ENCODE measurements around the gene MRFAP1.
A peak's percentile ranks its signal among the peaks of the same experiment; 100 is the strongest.
"Not testable (repeated sequence)": the region's sequence is repeated elsewhere in the genome, so short reads cannot be mapped to it uniquely, and the experiment has no call there.

MRFAP1 gene

DNA sequence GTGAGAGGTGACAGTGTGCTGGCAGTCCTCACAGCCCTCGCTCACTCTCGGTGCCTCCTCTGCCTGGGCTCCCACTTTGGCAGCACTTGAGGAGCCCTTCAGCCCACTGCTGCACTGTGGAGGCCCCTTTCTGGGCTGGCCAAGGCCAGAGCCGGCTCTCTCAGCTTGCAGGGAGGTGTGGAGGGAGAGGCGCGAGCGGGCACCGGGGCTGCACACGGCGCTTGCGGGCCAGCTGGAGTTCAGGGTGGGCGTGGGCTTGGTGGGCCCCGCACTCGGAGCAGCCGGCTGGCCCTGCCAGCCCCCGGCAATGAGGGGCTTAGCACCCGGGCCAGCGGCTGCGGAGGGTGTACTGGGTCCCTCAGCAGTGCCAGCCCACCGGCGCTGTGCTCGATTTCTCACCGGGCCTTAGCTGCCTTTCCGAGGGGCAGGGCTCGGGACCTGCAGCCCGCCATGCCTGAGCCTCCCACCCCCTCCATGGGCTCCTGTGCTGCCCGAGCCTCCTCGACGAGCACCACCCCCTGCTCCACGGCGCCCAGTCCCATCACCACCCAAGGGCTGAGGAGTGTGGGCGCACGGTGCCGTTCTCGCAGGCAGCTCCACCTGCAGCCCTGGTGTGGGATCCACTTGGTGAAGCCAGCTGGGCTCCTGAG is 32.2 kb downstream of the MRFAP1 start:
- DNase-seq: not testable (repeated sequence)

DNA sequence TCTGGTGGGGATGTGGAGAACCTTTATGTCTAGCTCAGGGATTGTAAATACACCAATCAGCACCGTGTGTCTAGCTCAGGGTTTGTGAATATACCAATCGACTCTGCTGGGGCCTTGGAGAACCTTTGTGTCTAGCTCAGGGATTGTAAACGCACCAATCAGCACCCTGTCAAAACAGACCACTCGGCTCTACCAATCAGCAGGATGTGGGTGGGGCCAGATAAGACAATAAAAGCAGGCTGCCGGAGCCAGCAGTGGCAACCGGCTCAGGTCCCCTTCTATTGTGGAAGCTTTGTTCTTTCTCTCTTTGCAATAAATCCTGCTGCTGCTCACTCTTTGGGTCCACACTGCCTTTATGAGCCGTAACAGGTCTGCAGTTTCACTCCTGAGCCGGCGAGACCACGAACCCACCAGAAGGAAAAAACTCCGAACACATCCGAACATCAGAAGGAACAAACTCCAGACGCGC is 32.7 kb downstream of the MRFAP1 start:
- DNase-seq: not testable (repeated sequence)

GRCh38 chr4:6673660-6674499 is 33.4 kb downstream of the MRFAP1 start:
- DNase-seq: peak; percentile 30

- peak; percentile 38 for DNase-seq
Measured at GRCh38 chr4:6674500-6675149, 34.1 kb downstream of the MRFAP1 start.

- no peak for DNase-seq
Measured at GRCh38 chr4:6676722-6677558, 36.5 kb downstream of the MRFAP1 start.

DNA sequence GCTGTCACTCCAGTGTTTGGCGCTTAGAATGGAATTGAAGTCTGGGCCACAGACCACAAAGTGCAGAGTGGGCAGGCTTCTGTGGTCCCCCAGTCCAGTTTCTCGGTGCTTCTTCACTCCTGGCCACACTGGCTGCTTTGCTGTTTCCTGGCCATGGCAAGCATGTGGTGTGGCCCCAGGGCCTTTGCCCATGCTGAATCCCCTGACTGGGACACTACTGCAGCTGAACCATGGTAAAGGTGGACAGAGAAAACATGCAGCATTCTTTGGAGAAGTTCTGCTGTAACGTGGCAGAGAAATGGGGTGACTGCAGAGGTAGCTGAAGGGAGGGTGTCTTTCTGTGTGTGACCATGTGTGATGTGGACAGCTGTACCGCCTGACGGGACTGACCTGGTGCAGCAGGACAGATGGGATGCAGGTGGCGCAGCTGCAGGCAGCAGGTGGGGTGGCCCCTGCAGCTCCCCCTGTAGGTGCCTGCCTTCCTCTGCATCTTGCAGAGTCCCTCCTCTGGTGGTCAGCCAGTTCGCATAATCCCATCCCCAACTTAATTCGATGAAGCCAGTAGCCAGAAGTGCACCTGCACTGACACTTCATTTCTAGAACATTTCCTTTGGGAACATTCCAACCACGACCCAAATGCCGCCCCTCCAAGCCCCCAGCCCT is 40.0 kb downstream of the MRFAP1 start:
- no peak for DNase-seq

DNA sequence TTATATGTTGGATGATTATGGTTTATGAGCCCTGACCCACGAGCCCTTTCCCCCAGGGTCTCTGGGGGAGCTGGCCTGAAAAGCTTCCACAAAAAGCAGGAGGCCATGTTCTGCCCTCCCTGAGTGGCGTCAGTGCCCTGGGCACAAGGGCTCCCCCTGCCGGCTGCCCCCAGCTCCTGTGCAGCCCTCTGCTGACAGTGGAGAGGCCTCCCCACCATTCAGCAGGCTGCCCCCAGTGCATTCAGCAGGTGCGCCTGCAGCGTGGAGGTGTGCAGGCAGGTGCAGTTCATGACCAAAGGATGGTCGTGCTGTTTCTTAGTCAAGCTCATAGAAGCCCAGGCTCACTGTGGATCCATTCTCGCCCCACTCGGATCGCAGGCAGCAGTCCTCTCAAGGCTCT is 40.7 kb downstream of the MRFAP1 start:
- no peak for DNase-seq

- DNase-seq: no peak
Measured at GRCh38 chr4:6682862-6683590, 42.5 kb downstream of the MRFAP1 start.

DNA sequence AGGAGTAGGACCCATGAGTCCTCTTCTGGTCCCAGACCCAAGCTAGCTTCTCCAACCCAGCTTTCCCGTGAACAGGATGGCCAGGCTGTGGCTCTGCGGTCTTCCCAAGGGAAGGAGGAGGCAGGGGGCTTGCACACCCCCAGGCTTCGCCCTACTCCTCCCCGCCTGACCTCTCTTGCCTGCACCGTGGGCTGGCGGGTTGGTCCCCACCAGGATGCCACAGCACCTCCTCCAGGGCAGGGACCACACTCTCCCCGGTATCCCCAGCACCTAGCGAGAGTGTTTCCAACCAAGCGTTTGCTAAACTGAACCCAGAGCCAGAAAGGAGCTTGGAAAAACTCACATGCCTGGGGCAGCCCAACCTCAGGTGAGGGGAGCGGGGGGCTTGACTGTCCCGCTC is 44.2 kb downstream of the MRFAP1 start:
- no peak for DNase-seq

- DNase-seq: no peak
Measured at GRCh38 chr4:6686104-6686787, 45.8 kb downstream of the MRFAP1 start.

GRCh38 chr4:6687947-6688878 is 47.7 kb downstream of the MRFAP1 start:
- no peak for DNase-seq

GRCh38 chr4:6688879-6689505 is 48.5 kb downstream of the MRFAP1 start:
- DNase-seq: no peak

DNA sequence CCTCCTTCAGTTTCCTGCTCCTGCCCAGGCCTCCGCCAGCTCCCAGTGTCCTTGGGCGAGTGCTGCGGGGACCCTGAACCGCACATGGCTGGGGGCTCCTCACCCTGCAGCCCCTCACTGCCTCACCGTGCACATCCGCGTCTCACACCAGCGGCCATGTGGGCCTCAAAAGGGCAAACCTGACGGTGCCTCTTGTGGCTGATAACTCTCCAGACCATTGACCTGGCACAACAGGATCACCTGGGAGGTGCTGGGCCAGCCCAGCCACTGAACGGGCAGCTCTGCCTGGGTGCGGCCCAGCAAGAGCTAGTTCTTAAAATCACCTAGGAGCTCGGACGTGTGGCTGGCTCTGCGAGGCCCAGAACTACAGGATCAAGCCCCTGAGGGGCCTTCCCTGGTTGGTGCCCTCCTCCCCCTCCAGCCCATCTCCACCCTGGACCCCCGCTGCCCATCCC is 49.0 kb downstream of the MRFAP1 start:
- no peak for DNase-seq

All from NCI-H748 treated with DMSO at 0.1 percent for 48 hours (cell line).